Measurements from ENCODE around the gene FADS2.

DNA sequence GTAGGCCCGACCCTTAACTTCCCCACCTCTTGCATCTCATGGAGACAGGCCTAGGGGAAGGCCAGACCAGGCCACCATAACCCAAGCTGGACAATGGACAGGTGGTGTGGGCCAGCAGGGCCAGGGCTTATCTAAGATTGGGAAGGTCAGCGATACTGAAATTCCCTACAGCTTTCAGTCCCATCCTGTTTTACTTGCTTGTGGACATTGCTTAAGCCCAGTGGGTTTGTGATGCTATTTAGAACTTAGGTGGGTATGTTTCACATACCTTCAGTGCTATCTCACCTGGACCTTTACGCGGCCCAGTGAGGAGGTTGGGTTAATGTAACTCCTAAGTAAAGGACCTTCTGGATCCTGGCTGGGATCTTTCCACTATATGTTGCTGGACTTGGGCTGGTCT is 1.7 kb downstream of the FADS2 start:
- TF ChIP-seq TAF1 (IDR thresholded peaks at IDR 0.05; ENCODE audit: borderline replicate concordance, low read depth, low read length) (no peak), POLR2A (IDR thresholded peaks at IDR 0.05; ENCODE audit: low read depth, low read length) (no peak)

Measured in GM12892 (cell line).